ENCODE results near the gene TRPM3. TPM values are rescaled to one million over a fixed set of nuclear protein-coding genes. Genes with fewer than 3 reads are reported as not detected.

The TRPM3 gene
- total and polyA plus RNA-seq, 2 experiments from 2014 or later = 0.24 TPM; not detected in 1

GRCh38 chr9:70688704-70689103 is 432.7 kb downstream of the TRPM3 start:
- no peak for DNase-seq (ENCODE audit: low read depth in 1 of 2, low spot score in 1 of 2)
- H3K27ac ChIP-seq = no peak overlapping the region
- no peaks in the 10 kb centered on the region for H3K9me3 ChIP-seq (ENCODE audit: low read depth)
- H3K4me3 ChIP-seq = no peak overlapping the region
- TF ChIP-seq, protein P1, sequence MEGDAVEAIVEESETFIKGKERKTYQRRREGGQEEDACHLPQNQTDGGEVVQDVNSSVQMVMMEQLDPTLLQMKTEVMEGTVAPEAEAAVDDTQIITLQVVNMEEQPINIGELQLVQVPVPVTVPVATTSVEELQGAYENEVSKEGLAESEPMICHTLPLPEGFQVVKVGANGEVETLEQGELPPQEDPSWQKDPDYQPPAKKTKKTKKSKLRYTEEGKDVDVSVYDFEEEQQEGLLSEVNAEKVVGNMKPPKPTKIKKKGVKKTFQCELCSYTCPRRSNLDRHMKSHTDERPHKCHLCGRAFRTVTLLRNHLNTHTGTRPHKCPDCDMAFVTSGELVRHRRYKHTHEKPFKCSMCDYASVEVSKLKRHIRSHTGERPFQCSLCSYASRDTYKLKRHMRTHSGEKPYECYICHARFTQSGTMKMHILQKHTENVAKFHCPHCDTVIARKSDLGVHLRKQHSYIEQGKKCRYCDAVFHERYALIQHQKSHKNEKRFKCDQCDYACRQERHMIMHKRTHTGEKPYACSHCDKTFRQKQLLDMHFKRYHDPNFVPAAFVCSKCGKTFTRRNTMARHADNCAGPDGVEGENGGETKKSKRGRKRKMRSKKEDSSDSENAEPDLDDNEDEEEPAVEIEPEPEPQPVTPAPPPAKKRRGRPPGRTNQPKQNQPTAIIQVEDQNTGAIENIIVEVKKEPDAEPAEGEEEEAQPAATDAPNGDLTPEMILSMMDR (IDR thresholded peaks at IDR 0.05; ENCODE audit: low read depth, low read length) = no peak
- H3K4me1 ChIP-seq (ENCODE audit: low read depth) = no peaks in the 10 kb centered on the region
- H3K27me3 ChIP-seq = no peaks in the 10 kb centered on the region
- H3K36me3 ChIP-seq = no peaks in the 10 kb centered on the region

DNA sequence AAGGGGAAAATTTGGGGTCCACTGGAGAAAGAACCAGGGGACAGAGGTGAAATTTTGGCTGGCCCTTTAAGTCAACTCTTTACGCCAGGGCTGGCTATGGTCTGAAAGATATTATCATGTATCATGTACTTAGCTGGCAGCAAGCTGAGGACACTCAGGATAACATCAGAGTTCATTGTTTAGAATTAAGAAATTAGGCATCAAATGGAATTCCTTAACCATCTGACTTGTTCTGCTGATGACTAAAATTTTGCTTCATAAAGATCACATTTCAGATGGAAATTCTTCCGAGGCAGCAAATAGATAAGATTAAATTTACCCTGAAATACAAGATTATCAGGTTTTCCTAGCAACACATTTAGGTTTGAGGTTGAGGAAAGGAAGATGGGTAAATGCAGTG is 437.6 kb downstream of the TRPM3 start:
- no peaks in the 10 kb centered on the region for H3K36me3 ChIP-seq
- H3K9me3 ChIP-seq (ENCODE audit: low read depth) = no peaks in the 10 kb centered on the region
- DNase-seq (ENCODE audit: low read depth in 1 of 2, low spot score in 1 of 2) = peak in 1 of 2 donors; percentile 52
- TF ChIP-seq, protein P1 (IDR thresholded peaks at IDR 0.05; ENCODE audit: low read depth, low read length) = no peak
- no peaks in the 10 kb centered on the region for H3K27me3 ChIP-seq
- no peaks in the 10 kb centered on the region for H3K4me1 ChIP-seq (ENCODE audit: low read depth)
- no peak overlapping the region for H3K27ac ChIP-seq
- H3K4me3 ChIP-seq = no peak overlapping the region

DNA sequence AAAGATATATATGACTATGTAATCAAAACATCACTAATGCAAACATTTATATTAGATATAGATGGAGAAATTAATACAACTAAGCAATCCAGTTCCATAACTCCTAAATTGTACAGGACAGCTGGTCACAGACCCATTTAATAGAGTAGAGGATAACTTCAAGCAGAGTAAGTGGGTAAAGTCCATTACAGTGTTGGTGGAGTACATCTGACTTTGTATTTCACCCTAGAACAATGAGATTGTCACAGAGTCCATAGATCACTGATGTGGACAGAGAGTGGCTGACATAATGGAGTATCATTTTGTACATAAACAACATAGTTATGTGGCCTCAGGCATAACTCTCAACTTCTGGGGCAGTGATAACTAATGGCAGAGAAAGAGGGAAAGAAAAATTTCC is 439.1 kb downstream of the TRPM3 start:
- no peak overlapping the region for H3K4me3 ChIP-seq
- H3K4me1 ChIP-seq (ENCODE audit: low read depth) = no peaks in the 10 kb centered on the region
- H3K36me3 ChIP-seq = no peaks in the 10 kb centered on the region
- H3K27me3 ChIP-seq = no peaks in the 10 kb centered on the region
- TF ChIP-seq, protein P1 (IDR thresholded peaks at IDR 0.05; ENCODE audit: low read depth, low read length) = no peak
- DNase-seq (ENCODE audit: low read depth in 1 of 2, low spot score in 1 of 2) = no peak
- H3K27ac ChIP-seq = no peak overlapping the region
- H3K9me3 ChIP-seq (ENCODE audit: low read depth) = no peaks in the 10 kb centered on the region

DNA sequence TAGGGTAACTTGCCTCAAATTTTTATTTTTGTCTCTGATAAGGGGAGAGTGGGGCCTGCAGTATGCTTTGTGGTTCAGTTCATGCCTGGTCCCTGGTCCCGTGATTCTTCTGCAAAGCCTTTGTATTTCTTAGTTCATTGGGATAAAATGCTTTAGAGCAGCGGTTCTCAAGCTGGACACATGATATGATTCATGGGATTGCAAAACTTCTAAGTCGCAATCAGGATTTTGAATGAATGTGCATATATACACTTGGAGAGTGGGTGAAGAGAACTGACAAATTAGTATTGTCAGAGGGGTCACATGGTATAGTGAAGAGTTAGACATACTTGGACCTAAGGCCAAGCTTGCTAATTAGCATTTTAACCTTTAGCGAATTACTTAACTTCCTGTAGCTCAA is 441.6 kb downstream of the TRPM3 start:
- DNase-seq (ENCODE audit: low read depth in 1 of 2, low spot score in 1 of 2) = peak in 1 of 2 donors; percentile 89
- Histone ChIP-seq H3K4me3 (no peak overlapping the region), H3K27me3 (no peaks in the 10 kb centered on the region), H3K27ac (no peak overlapping the region), H3K4me1 (ENCODE audit: low read depth) (no peaks in the 10 kb centered on the region), H3K9me3 (ENCODE audit: low read depth) (no peaks in the 10 kb centered on the region), H3K36me3 (no peaks in the 10 kb centered on the region)
- TF ChIP-seq, protein P1 (IDR thresholded peaks at IDR 0.05; ENCODE audit: low read depth, low read length) = no peak

GRCh38 chr9:70678153-70678552 is 443.3 kb downstream of the TRPM3 start:
- Histone ChIP-seq H3K4me3 (no peak overlapping the region), H3K27ac (no peak overlapping the region), H3K4me1 (ENCODE audit: low read depth) (no peaks in the 10 kb centered on the region), H3K9me3 (ENCODE audit: low read depth) (no peaks in the 10 kb centered on the region), H3K27me3 (no peaks in the 10 kb centered on the region), H3K36me3 (no peaks in the 10 kb centered on the region)
- TF ChIP-seq, protein P1 (IDR thresholded peaks at IDR 0.05; ENCODE audit: low read depth, low read length) = no peak
- DNase-seq (ENCODE audit: low read depth in 1 of 2, low spot score in 1 of 2) = peak in 1 of 2 donors; percentile 59
